ENCODE results near the gene MRPL49.

The MRPL49 gene

DNA sequence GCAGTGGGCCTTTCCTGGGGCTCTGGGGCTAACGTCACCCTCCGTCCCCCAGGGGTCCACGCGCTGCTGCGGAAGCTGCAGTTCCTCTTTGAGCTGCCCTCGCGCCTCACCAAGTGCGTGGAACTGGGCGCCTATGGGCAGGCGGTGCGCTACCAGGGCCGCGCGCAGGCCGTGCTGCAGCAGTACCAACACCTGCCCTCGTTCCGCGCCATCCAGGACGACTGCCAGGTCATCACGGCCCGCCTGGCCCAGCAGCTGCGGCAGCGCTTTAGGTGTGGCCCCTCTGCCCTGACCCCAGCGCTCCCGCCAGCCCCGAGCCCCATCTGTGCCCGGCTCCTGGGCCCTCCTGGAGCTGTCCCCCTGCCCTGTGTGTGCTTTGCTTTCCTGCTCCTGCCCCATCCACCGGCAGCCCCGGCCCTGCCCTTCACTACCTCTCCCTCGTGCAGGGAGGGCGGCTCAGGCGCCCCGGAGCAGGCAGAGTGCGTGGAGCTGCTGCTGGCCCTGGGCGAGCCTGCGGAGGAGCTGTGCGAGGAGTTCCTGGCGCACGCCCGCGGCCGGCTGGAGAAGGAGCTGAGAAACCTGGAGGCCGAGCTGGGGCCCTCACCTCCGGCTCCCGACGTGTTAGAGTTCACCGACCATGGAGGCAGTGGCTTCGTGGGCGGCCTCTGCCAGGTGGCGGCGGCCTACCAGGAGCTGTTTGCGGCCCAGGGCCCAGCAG, 14.2 kb upstream of the MRPL49 start:
- Histone ChIP-seq H3K36me3 (replicated peaks; ENCODE audit: low read depth, low read length) (peaks cover 14% of the 10 kb centered on the region), H3K4me3 (ENCODE audit: low read length) (no peak overlapping the region), H3K79me2 (ENCODE audit: low read length) (peaks cover 11% of the 10 kb centered on the region), H3K9ac (ENCODE audit: low read length) (no peak overlapping the region), H3K27me3 (ENCODE audit: low read depth, low read length) (no peaks in the 10 kb centered on the region), H3K4me1 (ENCODE audit: low read length) (peaks cover 12% of the 10 kb centered on the region), H2AFZ (ENCODE audit: low read depth, low read length) (no peak overlapping the region), H3K4me2 (ENCODE audit: low read length) (no peak overlapping the region), H3K27ac (ENCODE audit: low read length) (no peak overlapping the region), H3K9me3 (ENCODE audit: insufficient read depth, low read length) (no peaks in the 10 kb centered on the region), H4K20me1 (ENCODE audit: insufficient read depth, low read length) (peaks cover 5% of the 10 kb centered on the region)
- no peak for TF ChIP-seq EZH2phosphoT487 (IDR thresholded peaks at IDR 0.05; ENCODE audit: low read depth)
- no peak for TF ChIP-seq CTCF (IDR thresholded peaks at IDR 0.05; ENCODE audit: low read depth, low read length)

DNA sequence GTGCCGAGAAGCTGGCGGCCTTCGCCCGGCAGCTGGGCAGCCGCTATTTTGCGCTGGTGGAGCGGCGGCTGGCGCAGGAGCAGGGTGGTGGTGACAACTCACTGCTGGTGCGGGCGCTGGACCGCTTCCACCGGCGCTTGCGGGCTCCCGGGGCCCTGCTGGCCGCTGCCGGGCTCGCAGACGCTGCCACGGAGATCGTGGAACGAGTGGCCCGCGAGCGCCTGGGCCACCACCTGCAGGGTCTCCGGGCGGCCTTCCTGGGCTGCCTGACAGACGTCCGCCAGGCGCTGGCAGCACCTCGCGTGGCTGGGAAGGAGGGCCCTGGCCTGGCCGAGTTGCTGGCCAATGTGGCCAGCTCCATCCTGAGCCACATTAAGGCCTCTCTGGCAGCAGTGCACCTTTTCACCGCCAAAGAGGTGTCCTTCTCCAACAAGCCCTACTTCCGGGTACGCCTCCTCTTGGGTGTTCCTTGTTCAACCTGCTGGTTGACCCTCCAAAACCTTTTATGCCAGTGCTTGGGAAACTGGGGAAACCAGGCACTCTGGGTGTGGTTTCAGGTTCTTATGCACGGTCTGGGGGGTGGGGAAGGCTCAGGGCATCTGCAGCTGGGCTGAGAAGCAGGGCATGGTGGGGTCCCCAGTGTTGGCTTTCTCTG, 13.5 kb upstream of the MRPL49 start:
- Histone ChIP-seq H3K27me3 (ENCODE audit: low read depth, low read length) (no peaks in the 10 kb centered on the region), H4K20me1 (ENCODE audit: insufficient read depth, low read length) (peaks cover 5% of the 10 kb centered on the region), H3K9me3 (ENCODE audit: insufficient read depth, low read length) (no peaks in the 10 kb centered on the region), H3K9ac (ENCODE audit: low read length) (no peak overlapping the region), H3K79me2 (ENCODE audit: low read length) (peaks cover 16% of the 10 kb centered on the region), H3K4me1 (ENCODE audit: low read length) (peaks cover 19% of the 10 kb centered on the region), H3K4me2 (ENCODE audit: low read length) (no peak overlapping the region), H3K36me3 (replicated peaks; ENCODE audit: low read depth, low read length) (peaks cover 14% of the 10 kb centered on the region), H3K4me3 (ENCODE audit: low read length) (no peak overlapping the region), H2AFZ (ENCODE audit: low read depth, low read length) (no peak overlapping the region), H3K27ac (ENCODE audit: low read length) (no peak overlapping the region)
- TF ChIP-seq CTCF (IDR thresholded peaks at IDR 0.05; ENCODE audit: low read depth, low read length), result no peak
- TF ChIP-seq EZH2phosphoT487 (IDR thresholded peaks at IDR 0.05; ENCODE audit: low read depth), result no peak

GRCh38 chr11:65109231-65110198, 12.6 kb upstream of the MRPL49 start:
- Histone ChIP-seq H3K27ac (ENCODE audit: low read length) (no peak overlapping the region), H3K79me2 (ENCODE audit: low read length) (peaks cover 16% of the 10 kb centered on the region), H3K4me3 (ENCODE audit: low read length) (no peak overlapping the region), H3K27me3 (ENCODE audit: low read depth, low read length) (no peaks in the 10 kb centered on the region), H3K4me2 (ENCODE audit: low read length) (no peak overlapping the region), H3K4me1 (ENCODE audit: low read length) (peaks cover 21% of the 10 kb centered on the region), H4K20me1 (ENCODE audit: insufficient read depth, low read length) (peaks cover 5% of the 10 kb centered on the region), H3K36me3 (replicated peaks; ENCODE audit: low read depth, low read length) (peaks cover 14% of the 10 kb centered on the region), H2AFZ (ENCODE audit: low read depth, low read length) (no peak overlapping the region), H3K9ac (ENCODE audit: low read length) (no peak overlapping the region), H3K9me3 (ENCODE audit: insufficient read depth, low read length) (no peaks in the 10 kb centered on the region)
- no peak for TF ChIP-seq EZH2phosphoT487 (IDR thresholded peaks at IDR 0.05; ENCODE audit: low read depth)
- TF ChIP-seq CTCF (IDR thresholded peaks at IDR 0.05; ENCODE audit: low read depth, low read length), result no peak

Measured in OCI-LY3 (cell line).